Hepatocyte (in vitro differentiated cells): ENCODE results near the gene SKAP1. TPM values are rescaled to one million over a fixed set of nuclear protein-coding genes. Genes with fewer than 3 reads are reported as not detected.
"Not testable (repeated sequence)": the region's sequence is repeated elsewhere in the genome, so short reads cannot be mapped to it uniquely, and the experiment has no call there.

ENCODE experiments used
- DNase-seq: peaks from one replicate; pipeline ENCODE4 v3.0.0-alpha.2; 2016; ENCODE audit warnings: low spot score
- H2AFZ ChIP-seq: fragments of 200-600 bp; sonication (generic); 2 replicates; pipeline ENCODE4 v1.6.0; 2016; ENCODE audit warnings: antibody characterized with exemption, mild to moderate bottlenecking
- H3K27ac ChIP-seq: fragments of 200-600 bp; sonication (generic); 2 replicates; pipeline ENCODE4 v1.5.1; 2016; ENCODE audit warnings: mild to moderate bottlenecking
- H3K27me3 ChIP-seq: fragments of 200-600 bp; sonication (generic); 2 replicates; pipeline ENCODE4 v1.6.1; 2016
- H3K36me3 ChIP-seq: fragments of 200-600 bp; sonication (generic); replicated peaks from 2 replicates; pipeline ENCODE4 v1.5.1; 2016; ENCODE audit warnings: low read depth; ENCODE audit not compliant: insufficient read depth
- H3K4me1 ChIP-seq: fragments of 200-600 bp; sonication (generic); 2 replicates; pipeline ENCODE4 v1.5.1; 2016; ENCODE audit warnings: mild to moderate bottlenecking, moderate library complexity; ENCODE audit not compliant: insufficient read depth
- H3K4me2 ChIP-seq: fragments of 200-600 bp; sonication (generic); 2 replicates; pipeline ENCODE4 v1.6.0; 2016
- H3K4me3 ChIP-seq: fragments of 200-600 bp; sonication (generic); 2 replicates; pipeline ENCODE4 v1.5.1; 2016; ENCODE audit warnings: mild to moderate bottlenecking
- H3K79me2 ChIP-seq: fragments of 200-600 bp; sonication (generic); 2 replicates; pipeline ENCODE4 v1.6.0; 2017; ENCODE audit warnings: mild to moderate bottlenecking
- H3K9me2 ChIP-seq: fragments of 200-600 bp; sonication (generic); replicated peaks from 2 replicates; pipeline ENCODE4 v1.6.0; 2017; ENCODE audit warnings: mild to moderate bottlenecking; ENCODE audit not compliant: insufficient read depth
- H3K9me3 ChIP-seq: fragments of 200-600 bp; sonication (generic); 2 replicates; pipeline ENCODE4 v1.5.1; 2016; ENCODE audit warnings: low read depth, mild to moderate bottlenecking
- H4K20me1 ChIP-seq: fragments of 200-600 bp; sonication (generic); 2 replicates; pipeline ENCODE4 v1.6.0; 2016; ENCODE audit warnings: mild to moderate bottlenecking; ENCODE audit not compliant: insufficient read depth, poor library complexity, severe bottlenecking
- EZH2 ChIP-seq: fragments of 200-600 bp; sonication (generic); IDR thresholded peaks from 2 replicates; pipeline ENCODE4 v1.6.1; 2016; ENCODE audit warnings: antibody characterized with exemption, mild to moderate bottlenecking, borderline replicate concordance
- EZH2phosphoT487 ChIP-seq: fragments of 200-600 bp; sonication (generic); IDR thresholded peaks from one replicate; pipeline ENCODE4 v1.6.1; 2018; ENCODE audit warnings: antibody characterized with exemption, mild to moderate bottlenecking, low read depth, moderate library complexity; ENCODE audit not compliant: unreplicated experiment, severe bottlenecking
- WGBS: methylation state at CpG from one replicate; pipeline ENCODE4 v1.1.6; 2016; ENCODE audit warnings: low lambda C conversion rate; ENCODE audit errors: missing lambda C conversion rate; 5-methylcytosine and 5-hydroxymethylcytosine counted together
- polyA plus RNA-seq: library from polyadenylated mRNA; unstranded; fragments of >200 nt; fragmentation: Nextera tagmentation; extraction: Ambion mirVana; gene quantifications from 2 replicates; pipeline ENCODE4 v1.2.1, GENCODE V29; 2016
- total RNA-seq: library from RNA; depleted of rRNA; stranded (reverse); fragments of >200 nt; gene quantifications from 2 replicates; pipeline ENCODE4 v1.2.3, GENCODE V29; 2014
- TF ChIP-seq, protein P1 (sequence below): fragments of 200-600 bp; sonication (generic); IDR thresholded peaks from 2 replicates; pipeline ENCODE4 v1.5.1; 2016; ENCODE audit warnings: antibody characterized with exemption, mild to moderate bottlenecking; ENCODE audit not compliant: poor library complexity

SKAP1 gene
- total and polyA plus RNA-seq, 2 experiments from 2014 or later, result 1.4 to 3.0 TPM

DNA sequence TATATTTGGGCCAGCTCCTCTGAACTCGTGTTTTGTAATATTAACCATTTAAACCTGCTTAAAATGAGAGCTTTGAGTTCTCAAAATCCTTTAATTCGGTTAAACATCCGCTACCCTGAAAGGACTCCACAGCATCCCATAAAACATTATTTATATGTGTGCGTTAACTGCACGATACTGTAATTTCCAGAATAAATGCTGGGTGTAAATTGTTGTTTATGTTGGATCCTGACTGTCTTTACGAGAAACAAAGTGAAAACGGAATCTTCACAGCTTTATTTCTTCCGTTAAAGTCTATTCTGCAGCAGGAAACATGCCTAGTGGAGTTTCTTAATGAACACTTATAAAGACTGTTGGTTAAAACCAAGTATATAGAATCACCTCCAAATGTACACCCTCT, 179.1 kb downstream of the SKAP1 start:
- Histone ChIP-seq H3K36me3 (no peaks in the 10 kb centered on the region), H3K27me3 (no peaks in the 10 kb centered on the region), H3K4me2 (peak overlapping the region; percentile 60), H4K20me1 (no peaks in the 10 kb centered on the region), H3K79me2 (no peaks in the 10 kb centered on the region), H2AFZ (no peak overlapping the region), H3K27ac (no peak overlapping the region), H3K9me3 (no peaks in the 10 kb centered on the region), H3K4me1 (peaks cover 5% of the 10 kb centered on the region), H3K4me3 (no peak overlapping the region), H3K9me2 (no peaks in the 10 kb centered on the region)
- 51% methylated on average over 8 of the region's 8 CpGs for WGBS
- no peak for DNase-seq
- TF ChIP-seq, protein P1, sequence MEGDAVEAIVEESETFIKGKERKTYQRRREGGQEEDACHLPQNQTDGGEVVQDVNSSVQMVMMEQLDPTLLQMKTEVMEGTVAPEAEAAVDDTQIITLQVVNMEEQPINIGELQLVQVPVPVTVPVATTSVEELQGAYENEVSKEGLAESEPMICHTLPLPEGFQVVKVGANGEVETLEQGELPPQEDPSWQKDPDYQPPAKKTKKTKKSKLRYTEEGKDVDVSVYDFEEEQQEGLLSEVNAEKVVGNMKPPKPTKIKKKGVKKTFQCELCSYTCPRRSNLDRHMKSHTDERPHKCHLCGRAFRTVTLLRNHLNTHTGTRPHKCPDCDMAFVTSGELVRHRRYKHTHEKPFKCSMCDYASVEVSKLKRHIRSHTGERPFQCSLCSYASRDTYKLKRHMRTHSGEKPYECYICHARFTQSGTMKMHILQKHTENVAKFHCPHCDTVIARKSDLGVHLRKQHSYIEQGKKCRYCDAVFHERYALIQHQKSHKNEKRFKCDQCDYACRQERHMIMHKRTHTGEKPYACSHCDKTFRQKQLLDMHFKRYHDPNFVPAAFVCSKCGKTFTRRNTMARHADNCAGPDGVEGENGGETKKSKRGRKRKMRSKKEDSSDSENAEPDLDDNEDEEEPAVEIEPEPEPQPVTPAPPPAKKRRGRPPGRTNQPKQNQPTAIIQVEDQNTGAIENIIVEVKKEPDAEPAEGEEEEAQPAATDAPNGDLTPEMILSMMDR, result no peak
- TF ChIP-seq EZH2, result no peak
- TF ChIP-seq EZH2phosphoT487, result no peak

- not testable (repeated sequence) for H3K4me3 ChIP-seq, DNase-seq, H3K36me3 ChIP-seq, H3K4me1 ChIP-seq, H2AFZ ChIP-seq, H3K9me3 ChIP-seq, H3K9me2 ChIP-seq, H3K27ac ChIP-seq, H3K4me2 ChIP-seq, H3K27me3 ChIP-seq, H4K20me1 ChIP-seq, H3K79me2 ChIP-seq
- 96% methylated on average over 5 of the region's 5 CpGs for WGBS
These were observed 180.0 kb downstream of the SKAP1 start for GRCh38 chr17:48250059-48250458.

GRCh38 chr17:48247603-48248002, 182.4 kb downstream of the SKAP1 start:
- peaks cover 20% of the 10 kb centered on the region for H3K4me1 ChIP-seq
- 92% methylated on average over 3 of the region's 3 CpGs for WGBS
- TF ChIP-seq, protein P1, result no peak
- no peak for TF ChIP-seq EZH2
- no peak for TF ChIP-seq EZH2phosphoT487
- DNase-seq, result no peak
- H3K36me3 ChIP-seq, result no peaks in the 10 kb centered on the region
- H3K9me2 ChIP-seq, result no peaks in the 10 kb centered on the region
- H3K9me3 ChIP-seq, result no peaks in the 10 kb centered on the region
- no peak overlapping the region for H2AFZ ChIP-seq
- no peaks in the 10 kb centered on the region for H3K27me3 ChIP-seq
- H3K4me2 ChIP-seq, result no peak overlapping the region
- no peaks in the 10 kb centered on the region for H3K79me2 ChIP-seq
- H3K27ac ChIP-seq, result no peak overlapping the region
- no peaks in the 10 kb centered on the region for H4K20me1 ChIP-seq
- no peak overlapping the region for H3K4me3 ChIP-seq

- H3K9me3 ChIP-seq, result no peaks in the 10 kb centered on the region
- no peak overlapping the region for H3K4me2 ChIP-seq
- TF ChIP-seq EZH2 (no peak), EZH2phosphoT487 (no peak)
- TF ChIP-seq, protein P1, result no peak
- no peak overlapping the region for H3K27ac ChIP-seq
- H3K27me3 ChIP-seq, result no peaks in the 10 kb centered on the region
- H3K36me3 ChIP-seq, result no peaks in the 10 kb centered on the region
- no peaks in the 10 kb centered on the region for H3K79me2 ChIP-seq
- no peak overlapping the region for H2AFZ ChIP-seq
- no peak for DNase-seq
- H3K4me3 ChIP-seq, result no peak overlapping the region
- peaks cover 25% of the 10 kb centered on the region for H3K4me1 ChIP-seq
- WGBS, result 13% methylated on average over 1 of the region's 1 CpG
- H4K20me1 ChIP-seq, result no peaks in the 10 kb centered on the region
- H3K9me2 ChIP-seq, result no peaks in the 10 kb centered on the region
These were observed 183.0 kb downstream of the SKAP1 start for GRCh38 chr17:48247038-48247437.
